Stimulated activated CD4-positive, alpha-beta T cell treated with anti-CD3 and anti-CD28 coated beads, Interleukin-2, amount 100 ng/mL, for 24 hours (primary cell): ENCODE measurements around the gene EPPIN.
"Not testable (repeated sequence)": the region's sequence is repeated elsewhere in the genome, so short reads cannot be mapped to it uniquely, and the experiment has no call there.

Experiments used
- DNase-seq, 2 donors: peaks; one replicate each; pipeline ENCODE4 v3.0.0-alpha.2; 2020

Gene EPPIN

DNA sequence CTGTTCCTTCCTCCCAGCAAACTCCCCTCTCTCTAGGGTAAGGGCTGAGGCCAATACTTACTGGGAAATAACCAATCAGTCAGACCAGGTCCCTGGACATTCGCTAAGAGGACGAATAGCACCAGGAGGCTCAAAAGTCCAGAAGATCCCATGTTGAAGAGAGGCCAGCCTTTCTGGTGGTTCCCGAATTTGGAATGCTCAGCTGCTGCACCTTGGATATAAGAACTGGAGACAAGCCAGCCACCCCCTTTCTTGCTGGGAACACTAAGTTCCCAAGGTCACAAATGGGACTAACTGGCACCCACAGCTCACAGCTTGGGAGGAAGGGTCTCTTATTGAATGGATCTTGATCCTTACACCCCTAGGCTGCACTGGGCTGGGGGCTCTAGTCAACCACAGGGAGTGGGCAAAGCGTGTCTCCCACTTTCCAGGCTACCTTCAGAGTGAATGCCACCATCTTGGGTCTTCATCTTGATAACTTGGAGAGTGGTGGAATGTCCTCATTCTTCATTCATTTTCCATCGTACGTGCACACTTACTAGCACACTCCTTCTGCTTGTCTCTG lies at the start of gene EPPIN:
EPPIN (minus strand) TSS at position 196 of the 565 bp plus-strand sequence; CDS start at position 152, 44 bp downstream.
- no peak for DNase-seq

DNA sequence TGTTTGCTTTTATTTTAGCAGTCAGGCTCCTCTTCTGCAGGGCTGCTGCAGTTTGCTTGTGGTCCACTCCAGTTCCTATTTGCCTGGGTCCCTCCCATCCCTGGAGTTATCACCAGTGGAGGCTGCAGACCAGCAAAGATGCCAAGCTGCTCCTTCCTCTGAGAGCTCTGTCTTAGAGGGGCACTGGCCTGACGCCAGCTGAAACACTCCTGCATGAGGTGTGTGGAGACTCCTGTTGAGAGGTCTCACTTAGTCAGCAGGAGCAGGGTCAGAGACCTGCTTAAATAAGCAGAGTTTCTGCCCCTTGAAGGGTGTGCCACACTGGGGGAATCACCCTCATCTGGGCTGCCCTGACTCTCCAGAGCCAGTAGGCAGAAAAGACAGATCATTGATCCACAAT lies 48.0 kb upstream of the EPPIN start:
- DNase-seq: no peak

DNA sequence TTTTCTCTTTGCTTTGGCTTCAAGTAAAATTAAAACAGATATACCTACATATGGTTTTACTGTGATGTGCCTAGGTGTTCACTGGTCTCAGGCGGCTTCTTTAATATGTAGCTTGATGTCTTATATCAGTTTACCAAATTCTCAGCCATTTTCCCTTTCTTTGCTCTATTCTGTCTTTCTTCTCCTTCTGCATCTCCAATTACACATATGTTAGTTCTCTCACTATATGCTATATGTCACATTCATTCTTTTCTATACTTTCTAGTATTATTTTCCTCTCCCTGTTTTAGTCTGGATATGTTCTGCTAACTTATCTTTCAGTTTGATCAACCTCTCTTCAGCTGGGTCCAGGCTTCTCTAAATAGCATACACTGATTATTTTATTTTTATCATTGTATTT lies 46.3 kb upstream of the EPPIN start:
- no peak for DNase-seq

DNA sequence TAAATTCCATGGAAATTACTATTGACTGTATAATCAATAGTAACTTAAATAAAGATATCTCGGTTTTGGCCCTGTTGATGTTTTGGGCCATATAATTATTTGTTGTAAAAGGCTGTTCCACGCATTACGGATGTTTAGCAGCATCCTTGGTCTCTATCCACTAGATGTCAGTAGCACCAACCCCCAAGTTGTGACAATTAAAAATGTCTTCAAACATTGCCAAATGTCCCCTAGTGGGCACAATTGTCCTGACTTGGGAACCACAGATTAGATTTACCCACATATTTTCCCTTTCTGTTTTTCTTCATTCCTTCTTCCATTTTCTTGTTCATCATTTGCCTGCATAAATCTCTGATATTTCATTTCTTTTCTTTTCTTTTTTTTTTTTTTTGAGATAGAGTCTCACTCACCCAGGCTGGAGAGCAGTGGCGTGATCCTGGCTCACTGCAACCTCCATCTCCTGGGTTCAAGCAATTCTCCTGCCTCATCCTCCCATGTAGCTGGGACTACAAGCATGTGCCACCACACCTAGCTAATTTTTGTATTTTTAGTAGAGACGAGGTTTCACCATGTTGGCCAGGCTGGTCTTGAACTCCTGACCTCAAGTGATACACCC lies 45.5 kb upstream of the EPPIN start:
- DNase-seq: peak; percentile 2 to 19

DNA sequence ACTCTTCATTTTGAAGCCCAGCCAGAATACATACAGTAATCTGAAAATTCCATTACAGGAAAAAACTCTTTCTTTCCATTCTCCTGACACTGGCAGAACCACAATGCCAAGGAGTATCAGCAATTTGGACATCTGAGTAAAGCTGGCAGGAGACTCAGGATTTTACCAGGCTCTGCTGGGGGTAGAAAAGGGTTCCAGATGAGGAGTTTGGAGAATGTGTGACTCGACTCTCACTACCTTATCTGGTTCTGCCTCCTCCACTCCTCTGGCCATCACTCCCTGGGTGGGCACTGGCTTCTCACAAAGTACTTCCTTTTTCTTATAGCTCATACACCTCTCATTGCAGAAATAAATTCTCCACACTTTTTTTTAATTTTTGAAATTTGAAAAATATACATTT lies 42.5 kb upstream of the EPPIN start:
- no peak for DNase-seq

DNA sequence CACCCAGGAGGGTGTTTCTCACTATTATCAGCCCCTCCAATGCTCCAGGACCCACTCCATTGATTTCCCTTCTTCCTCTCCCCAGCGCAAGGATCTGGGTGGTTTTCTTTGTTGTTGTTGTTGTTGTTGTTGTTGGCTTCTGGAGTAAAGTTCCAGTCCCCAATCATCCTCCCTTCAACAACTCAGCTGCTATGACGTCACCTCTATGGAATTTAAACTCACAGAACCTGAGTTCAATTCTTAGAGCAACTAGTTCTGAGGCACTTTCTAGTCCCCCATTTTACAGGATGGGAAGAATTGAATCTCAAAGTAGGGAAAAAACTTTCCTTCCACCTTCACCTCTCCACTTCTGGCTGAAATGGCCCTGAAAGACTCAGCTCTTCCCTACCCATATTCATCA lies 41.6 kb upstream of the EPPIN start:
- no peak for DNase-seq

DNA sequence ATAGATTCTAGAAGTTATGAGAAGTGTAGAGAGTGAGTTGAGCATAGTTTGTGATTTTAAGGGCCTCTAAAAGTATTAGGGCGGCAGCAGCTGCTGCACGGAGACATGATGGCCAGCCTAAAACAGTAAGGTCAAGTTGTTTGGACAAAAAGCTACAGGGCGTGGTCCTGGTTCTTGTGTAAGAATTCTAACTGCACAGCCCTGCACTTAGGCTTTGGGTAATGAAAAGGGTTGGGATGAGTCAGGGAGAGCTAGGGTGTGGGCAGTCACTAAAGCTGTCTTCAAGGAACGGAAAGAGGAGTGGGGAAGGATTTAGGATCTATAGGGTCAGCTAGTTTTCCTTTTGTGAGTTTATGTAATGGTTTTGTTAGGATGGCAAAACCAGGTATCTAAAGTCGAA lies 38.8 kb upstream of the EPPIN start:
- not testable (repeated sequence) for DNase-seq

DNA sequence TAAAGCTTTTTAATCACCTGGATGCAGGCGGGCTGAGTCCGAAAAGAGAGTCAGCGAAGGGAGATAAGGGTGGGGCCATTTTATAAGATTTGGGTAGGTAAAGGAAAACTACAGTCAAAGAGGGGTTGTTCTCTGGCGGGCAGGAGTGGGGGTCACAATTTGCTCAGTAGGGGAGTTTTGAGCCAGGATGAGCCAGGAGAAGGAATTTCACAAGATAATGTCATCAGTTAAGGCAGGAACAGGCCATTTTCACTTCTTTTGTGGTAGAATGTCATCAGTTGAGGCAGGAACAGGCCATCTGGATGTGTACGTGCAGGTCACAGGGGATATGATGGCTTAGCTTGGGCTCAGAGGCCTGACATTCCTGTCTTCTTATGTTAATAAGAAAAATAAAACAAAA lies 37.1 kb upstream of the EPPIN start:
- not testable (repeated sequence) for DNase-seq

DNA sequence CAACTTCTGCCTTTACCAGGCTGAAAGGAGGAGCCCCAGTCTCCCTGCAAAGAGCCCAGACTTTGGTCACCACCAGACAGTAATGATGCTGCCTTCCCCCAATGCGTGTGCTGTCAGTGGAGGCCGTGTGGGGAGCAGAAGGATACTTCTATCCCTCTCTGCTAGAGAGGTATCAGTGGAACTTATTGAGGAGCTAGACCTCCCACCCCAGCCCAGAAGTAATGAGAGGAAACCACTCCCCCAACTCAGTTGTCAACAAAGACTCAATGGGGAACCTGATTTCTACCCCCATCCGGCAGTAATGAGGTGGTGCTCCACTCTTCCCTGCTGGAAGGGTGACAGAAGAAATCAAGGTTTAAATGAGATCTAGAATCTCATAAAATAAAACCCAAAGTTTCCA lies 36.3 kb upstream of the EPPIN start:
- DNase-seq: no peak

DNA sequence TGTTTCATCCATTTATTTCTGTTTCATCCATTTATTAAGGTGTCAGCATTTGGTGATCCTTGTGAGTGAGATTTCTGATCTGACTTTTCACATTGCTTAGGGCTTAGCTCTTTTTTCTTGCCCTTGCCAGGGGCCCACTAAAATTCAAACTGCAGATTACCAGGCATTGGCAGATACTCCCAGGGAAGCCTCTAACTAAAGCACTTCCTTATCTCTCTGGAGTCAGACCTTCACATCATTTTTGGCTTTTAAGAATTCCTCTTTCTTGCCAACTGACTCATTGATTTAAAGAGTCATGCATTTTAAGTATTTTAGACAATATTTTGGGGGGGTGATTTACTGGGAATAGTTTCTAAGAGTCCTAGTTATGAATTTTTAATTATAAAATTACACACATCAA lies 34.5 kb upstream of the EPPIN start:
- DNase-seq: no peak

DNA sequence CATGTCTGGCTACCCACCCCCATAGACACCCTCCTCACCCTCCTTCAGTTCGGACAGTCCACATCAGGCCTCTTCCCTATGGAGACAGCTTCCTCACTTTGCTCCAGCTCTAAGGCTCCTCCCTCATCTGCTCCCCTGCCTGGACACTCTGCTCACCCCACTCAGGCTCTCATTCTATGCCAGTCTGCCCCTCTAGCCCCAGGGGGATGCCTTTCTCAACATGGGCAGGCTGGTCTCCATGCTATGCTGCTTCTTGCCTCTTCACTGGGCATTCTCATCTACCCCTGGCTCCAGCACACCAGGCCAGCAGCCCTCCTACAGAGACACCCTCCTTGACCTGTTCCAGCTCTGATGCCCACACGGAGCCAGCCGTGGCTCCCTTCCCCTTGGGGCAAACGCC lies 32.0 kb upstream of the EPPIN start, which contains the start of gene WFDC8:
WFDC8 (minus strand) TSS at position 101 of the 400 bp plus-strand sequence; CDS start at position 64, 37 bp downstream.
- no peak for DNase-seq

DNA sequence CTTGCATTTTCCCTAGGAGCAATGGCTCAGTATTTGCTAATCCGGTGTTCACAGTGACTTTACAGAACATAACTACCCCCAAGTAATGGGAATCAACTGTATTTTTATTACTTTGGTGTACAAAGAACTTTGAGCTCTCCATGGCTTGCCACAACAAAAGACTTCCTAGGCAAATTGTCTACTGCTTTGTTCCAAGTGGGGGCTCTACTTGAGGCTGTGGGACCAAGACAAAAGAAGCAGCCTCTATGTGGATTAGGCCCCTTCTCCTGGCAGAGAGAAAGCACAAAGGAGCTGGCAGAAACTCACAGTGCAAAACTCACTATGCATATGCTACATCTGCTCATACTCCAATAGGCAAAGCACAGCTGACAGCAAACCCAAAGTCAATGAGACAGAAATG lies 31.0 kb upstream of the EPPIN start:
- no peak for DNase-seq

DNA sequence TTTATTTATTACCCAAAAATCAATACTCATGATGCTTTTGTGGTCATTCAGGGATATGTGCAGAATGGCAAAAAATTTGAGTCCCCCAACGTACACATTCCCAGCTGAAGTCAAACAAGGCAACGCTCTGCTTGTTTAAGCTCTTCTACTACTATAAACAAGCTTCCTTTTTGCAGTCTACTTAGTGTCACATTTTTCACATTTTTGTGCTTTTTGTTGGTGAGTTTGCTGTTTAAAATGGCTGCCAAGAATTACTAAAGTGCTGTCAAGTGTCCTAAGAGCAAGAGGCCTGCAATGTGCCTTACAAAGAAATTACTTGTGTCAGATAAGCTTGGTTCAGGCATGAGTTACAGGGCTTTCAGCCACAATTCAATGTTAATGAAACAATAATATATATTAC lies 29.8 kb upstream of the EPPIN start:
- DNase-seq: no peak

DNA sequence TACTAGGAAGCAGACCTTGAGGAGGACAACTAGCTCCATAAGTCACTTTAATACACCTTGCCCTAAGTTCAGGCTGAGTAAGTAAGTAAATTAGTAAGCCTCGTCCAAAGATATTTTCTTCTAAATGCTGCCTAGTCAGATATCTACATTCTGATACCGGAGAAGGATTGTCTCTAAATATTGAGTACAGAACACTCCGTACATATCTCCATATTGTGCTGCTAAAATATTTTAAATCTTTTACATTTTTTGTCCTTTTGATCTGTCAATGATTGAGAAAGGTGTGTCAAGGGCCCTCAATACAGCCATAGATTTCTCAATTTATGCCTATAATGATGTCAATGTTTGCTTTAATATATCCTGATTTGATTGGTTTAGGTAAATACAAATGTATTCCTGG lies 28.7 kb upstream of the EPPIN start:
- DNase-seq: no peak

DNA sequence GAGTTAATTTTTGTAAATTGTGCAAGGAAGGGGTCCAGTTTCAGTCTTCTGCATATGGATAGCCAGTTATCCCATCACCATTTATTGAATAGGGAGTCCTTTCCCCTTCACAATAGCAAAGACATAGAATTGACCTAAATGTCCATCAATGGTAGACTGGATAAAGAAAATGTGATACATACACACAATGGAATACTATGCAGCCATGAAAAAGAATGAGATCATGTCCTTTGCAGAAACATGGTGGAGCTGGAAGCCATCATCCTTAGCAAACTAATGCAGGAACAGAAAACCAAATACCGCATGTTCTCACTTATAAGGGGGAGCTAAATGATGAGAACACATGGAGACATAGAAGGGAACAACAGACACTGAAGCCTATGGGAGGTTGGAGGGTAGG lies 22.4 kb upstream of the EPPIN start:
- not testable (repeated sequence) for DNase-seq

DNA sequence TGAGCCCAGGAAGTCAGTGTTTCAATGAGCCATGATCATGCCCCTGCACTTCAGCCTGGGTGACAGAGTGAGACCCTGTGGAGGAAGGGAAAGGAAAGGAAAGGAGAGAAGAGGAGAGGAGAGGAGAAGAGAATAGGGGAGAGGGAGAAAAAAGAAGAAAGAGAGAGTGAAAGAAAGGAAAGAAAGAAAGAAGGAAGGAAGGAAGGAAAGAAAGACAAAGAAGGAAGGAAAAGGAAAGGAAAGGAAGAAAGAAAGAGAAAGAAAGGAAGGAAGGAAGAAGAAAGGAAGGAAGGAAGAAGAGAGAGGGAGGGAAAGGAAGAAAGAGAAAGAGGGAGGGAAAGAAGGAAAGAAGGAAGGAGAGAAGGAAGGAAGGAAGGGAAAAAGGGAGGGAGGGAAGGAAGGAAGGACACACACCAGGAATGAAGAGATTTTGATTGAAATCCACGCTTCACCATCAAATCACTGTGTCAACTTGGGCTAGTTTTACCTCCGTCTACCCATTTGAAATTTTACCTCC lies 17.6 kb upstream of the EPPIN start:
- DNase-seq: no peak

DNA sequence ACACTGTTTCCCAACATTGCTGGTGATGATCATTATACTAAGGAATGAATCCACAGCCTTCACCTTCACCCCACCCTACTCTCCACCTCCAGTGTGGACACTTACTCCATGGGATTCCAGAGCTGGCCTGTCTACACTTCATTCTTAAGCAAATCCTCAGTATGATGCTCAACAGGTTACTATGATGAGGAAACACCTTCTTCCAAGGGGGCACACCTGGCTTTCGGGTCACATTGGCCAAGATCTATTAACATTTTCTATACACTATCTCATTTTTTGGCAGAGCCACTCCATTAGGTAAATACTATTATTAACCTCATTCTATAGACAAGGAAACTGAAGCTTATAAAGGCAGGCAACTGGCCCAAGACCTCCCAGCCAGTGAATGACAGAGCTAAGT lies 8.0 kb upstream of the EPPIN start:
- no peak for DNase-seq

DNA sequence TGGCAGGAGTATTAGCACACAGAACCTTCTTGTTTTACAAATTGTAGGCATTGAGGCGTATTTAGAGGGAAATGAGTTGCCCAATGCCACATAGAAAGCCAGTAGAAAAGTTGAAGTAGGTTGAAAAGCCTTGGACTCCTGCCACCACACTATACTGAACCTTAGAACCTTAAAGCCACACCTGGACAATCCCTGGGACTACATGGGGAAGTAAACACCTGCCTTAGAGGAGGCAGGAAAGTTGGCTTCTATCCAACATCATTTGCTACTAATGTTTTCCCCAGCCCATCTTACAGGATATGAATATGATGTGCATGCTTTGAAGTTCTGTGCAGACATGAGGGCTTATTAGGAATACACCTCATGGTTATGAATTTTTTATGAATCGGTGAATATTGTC lies 5.3 kb upstream of the EPPIN start:
- no peak for DNase-seq

DNA sequence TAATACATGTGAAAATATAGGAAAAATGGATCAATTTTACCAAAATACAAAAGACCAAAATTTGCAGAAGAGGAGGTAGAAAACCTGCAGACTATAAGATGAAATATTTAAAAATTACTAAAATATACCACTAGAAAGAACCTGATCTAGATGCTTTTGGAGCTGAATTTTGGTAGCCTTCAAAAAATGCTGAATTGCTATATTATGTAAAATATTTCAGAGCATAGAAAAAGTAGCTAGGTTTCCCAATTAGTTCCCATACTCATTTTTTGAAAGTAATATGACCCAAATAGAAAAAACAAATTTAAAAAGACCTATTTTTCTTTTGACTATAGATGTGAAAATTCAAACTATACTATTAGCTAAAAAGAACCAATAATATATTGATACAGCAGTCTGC lies 3.6 kb upstream of the EPPIN start:
- no peak for DNase-seq

DNA sequence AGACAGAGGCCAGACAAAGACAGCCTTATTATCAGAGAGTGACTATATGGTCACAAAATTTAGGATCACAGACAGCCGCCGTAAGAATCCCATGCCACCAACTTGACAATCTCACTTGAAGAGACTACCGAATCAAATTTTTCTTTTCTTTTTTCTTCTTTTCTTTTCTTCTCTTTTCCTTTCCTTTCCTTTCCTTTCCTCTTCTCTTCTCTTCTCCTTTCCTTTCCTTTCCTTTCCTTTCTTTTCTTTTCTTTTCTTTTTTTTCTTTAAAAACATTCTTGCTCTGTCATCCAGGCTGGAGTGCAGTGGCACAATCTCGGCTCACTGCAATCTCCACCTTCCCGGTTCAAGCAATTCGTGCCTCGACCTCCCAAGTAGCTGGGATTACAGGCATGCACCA lies 1.2 kb upstream of the EPPIN start:
- no peak for DNase-seq

DNA sequence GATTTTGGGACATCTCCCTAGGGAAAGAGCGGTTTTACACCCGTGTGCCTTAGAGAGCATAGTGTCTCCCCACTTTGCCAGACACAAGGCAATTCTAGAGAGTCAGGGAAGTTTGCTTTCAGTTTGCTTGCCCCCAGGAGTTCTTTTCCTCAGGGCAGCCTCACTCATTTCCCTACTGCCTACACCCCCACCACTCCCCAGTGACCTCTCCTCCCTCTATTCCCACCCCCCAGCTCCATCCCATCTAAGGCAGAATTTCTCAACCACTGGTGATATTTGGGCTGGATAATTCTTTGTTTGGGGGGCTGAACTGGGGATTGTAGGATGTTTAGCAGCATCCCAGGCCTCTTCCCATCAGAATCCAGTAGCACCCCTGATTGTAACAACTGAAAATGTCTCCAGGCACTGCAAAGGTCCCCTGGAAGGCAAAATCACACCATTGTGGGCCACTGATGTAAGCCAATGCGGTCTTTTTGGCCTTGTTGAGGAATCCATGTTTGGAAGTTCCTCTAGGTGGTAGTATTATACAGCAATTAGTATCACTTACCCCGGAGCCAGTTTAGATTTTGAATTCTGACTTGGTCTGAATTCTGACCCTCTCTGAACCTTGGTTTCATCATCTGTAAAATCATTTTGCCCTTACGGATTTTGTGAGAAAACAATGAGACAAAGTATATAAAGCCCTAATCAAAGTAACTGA lies 1.3 kb downstream of the EPPIN start:
- no peak for DNase-seq

DNA sequence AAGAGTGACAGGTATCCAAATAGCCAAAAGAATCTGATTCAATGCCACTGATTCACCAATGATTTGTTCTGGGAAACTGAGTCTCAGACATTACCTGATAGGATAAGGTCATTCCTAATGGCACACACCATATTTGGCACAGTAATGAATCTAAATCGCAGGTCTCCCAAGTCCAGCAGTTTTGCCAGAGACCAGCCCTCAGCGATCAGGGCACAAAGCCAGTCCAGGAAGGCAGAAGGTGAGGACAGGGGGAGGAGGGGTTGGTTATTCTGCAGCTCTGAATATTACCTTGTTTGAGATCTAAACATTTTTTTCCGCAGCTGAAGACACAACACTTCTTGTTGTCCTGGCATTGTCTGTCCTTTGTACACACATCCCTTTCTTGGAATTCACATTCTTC lies 1.9 kb downstream of the EPPIN start:
- no peak for DNase-seq

DNA sequence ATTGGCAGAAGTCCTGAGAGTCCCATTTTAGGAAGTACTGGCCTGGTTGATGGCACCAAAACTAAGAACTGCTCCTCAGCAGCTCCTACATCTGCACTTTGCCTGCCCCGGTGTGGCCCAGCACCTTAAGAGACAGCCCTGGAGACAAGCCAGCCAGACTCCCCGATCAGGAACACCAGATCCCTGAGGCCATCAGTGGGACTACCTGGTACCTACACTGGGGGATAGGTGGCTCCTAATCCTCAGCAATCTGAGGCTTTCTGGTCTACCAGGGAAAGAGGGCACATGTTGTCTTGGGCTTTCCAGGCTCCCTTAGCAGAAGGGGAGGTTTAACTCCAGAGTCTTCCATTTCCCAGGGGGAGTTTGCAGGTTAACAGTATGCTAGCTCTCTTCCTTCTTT lies 7.8 kb downstream of the EPPIN start, which contains the start of gene WFDC6:
WFDC6 (minus strand) TSS at position 101 of the 400 bp plus-strand sequence; CDS start at position 26, 75 bp downstream.
- no peak for DNase-seq

DNA sequence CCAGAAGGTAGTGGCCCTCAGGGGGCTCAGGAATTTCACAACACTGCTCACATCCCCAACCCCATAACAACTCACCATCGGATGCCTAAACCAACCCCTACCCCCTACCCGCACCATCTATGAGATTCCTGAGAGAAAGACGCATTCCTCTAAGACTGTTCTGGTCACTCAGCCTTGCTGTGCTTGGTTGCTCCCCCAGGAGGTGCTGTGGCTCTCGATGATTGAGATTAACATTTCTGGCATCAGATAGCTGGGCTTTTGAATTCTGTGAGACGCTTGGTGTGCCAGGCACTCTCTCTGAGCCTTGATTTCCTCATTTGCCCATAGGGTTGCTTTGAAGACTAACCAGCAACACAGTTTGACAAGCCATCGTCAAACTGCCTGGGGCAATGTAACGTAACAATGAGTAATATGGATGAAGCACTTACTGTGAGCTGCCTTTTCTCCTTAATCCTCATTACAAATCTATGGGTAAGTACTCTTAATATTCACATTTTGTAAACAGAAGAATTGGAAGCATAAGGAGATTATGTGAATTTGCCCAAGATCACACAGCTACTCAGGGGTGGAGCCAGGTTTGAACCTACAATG lies 8.9 kb downstream of the EPPIN start:
- no peak for DNase-seq
